ENCODE data around the gene RNF34. TPM values are rescaled to one million over a fixed set of nuclear protein-coding genes. Genes with fewer than 3 reads are reported as not detected.

Gene RNF34
- total RNA-seq, 1 experiment from 2014 or later: 66.4 TPM

- H3K9ac ChIP-seq (ENCODE audit: extremely low read depth, insufficient read length, low read length): no peak overlapping the region
- H4K20me1 ChIP-seq (ENCODE audit: control insufficient read depth, insufficient read depth, insufficient read length): no peaks in the 10 kb centered on the region
- H3K14ac ChIP-seq (ENCODE audit: insufficient read depth, low read length): no peak overlapping the region
- H2BK15ac ChIP-seq (ENCODE audit: low read depth, low read length): no peak overlapping the region
- H3K23ac ChIP-seq (ENCODE audit: insufficient read length, low read depth, low read length): no peak overlapping the region
- H3K18ac ChIP-seq (ENCODE audit: insufficient read length, low read depth, low read length): no peak overlapping the region
- no peak overlapping the region for H2BK120ac ChIP-seq (ENCODE audit: low read depth, low read length, poor library complexity, severe bottlenecking)
- peaks cover 3% of the 10 kb centered on the region; the same call in 1 of the 2 replicates for H3K4me1 ChIP-seq (ENCODE audit: insufficient read depth, low read length)
- no peak overlapping the region for H2BK20ac ChIP-seq (ENCODE audit: low read depth, low read length, poor library complexity, severe bottlenecking)
- Mint-ChIP-seq H3K27me3 (ENCODE audit: low read depth) (no peaks in the 10 kb centered on the region), H3K4me1 (peaks cover 14 to 16% of the 10 kb centered on the region in 2 experiments), H3K4me3 (no peak overlapping the region), H3K36me3 (ENCODE audit: insufficient read depth in 1 of 3, low read depth in 3 of 3) (peaks cover 0 to 3% (median 0%) of the 10 kb centered on the region in 3 experiments; a peak in 2 of 7 replicates), H3K9me3 (no peaks in the 10 kb centered on the region), H3K27ac (no peak overlapping the region; a peak in 1 of 7 replicates)
- no peak overlapping the region for H3K56ac ChIP-seq (ENCODE audit: insufficient read length, low read depth, low read length)
- no CpG with 5 or more reads among the region's 7 CpGs for WGBS (ENCODE audit: extremely low coverage, insufficient read length, low lambda C conversion rate)
- no peaks in the 10 kb centered on the region for H3K27me3 ChIP-seq (ENCODE audit: insufficient read depth, low read length)
- DNase-seq: no peak
- H3K4ac ChIP-seq (ENCODE audit: low read depth, low read length): no peak overlapping the region
- no peak overlapping the region for H3K27ac ChIP-seq (ENCODE audit: insufficient read length, low read depth, low read length)
- no peak overlapping the region for H2BK12ac ChIP-seq (ENCODE audit: insufficient read length, low read depth, low read length)
- no peaks in the 10 kb centered on the region for H3K79me2 ChIP-seq (ENCODE audit: insufficient read depth, low read length)
- no peaks in the 10 kb centered on the region for H3K79me1 ChIP-seq (ENCODE audit: insufficient read depth, low read depth, low read length, poor library complexity, severe bottlenecking)
- TF ChIP-seq CTCF (conservative IDR thresholded peaks at IDR 0.05): no peak
- H3K4me2 ChIP-seq (ENCODE audit: insufficient read depth, insufficient read length, low read length): no peak overlapping the region
- no peaks in the 10 kb centered on the region for H3K9me3 ChIP-seq (ENCODE audit: control insufficient read depth, low read depth, low read length)
- no peak overlapping the region for H4K5ac ChIP-seq (ENCODE audit: insufficient read length, low read depth, low read length)
- no peak overlapping the region for H2BK5ac ChIP-seq (ENCODE audit: insufficient read length, low read length)
- H2AK5ac ChIP-seq (ENCODE audit: insufficient read length, low read length): no peak overlapping the region
- H4K8ac ChIP-seq (replicated peaks; ENCODE audit: insufficient read length, low read depth, low read length): no peak overlapping the region
- H4K91ac ChIP-seq (ENCODE audit: insufficient read length, low read depth, low read length): no peak overlapping the region
- H3T11ph ChIP-seq (ENCODE audit: low read length): no peak overlapping the region
- peaks cover 3% of the 10 kb centered on the region for H3K23me2 ChIP-seq (ENCODE audit: insufficient read length, low read depth, low read length, poor library complexity, severe bottlenecking)
- H2AFZ ChIP-seq (ENCODE audit: low read length): no peak overlapping the region
Observed at GRCh38 chr12:121472150-121472905, 72.4 kb downstream of the RNF34 start.

Small RNAs within 50 kb of the gene (microRNA-seq; reads per million reads assigned to microRNA genes)
- not detected for gene MIR7107 (ENCODE audit: borderline microRNAs expressed)

Other genes with a start within 250 kb of the RNF34 start
- 7.9 and 8.1 TPM in 2 replicates for gene P2RX4, start 190.0 kb upstream of the RNF34 start, total RNA-seq (2021)
- 22.4 and 24.7 TPM in 2 replicates for gene CAMKK2, start 103.4 kb upstream of the RNF34 start, total RNA-seq (2021)
- gene ANAPC5, start 47.7 kb upstream of the RNF34 start, total RNA-seq (2021): 95.3 and 101 TPM in 2 replicates
- 137 and 143 TPM in 2 replicates for gene KDM2B, start 180.9 kb downstream of the RNF34 start, total RNA-seq (2021)
- gene ORAI1, start 226.4 kb downstream of the RNF34 start, total RNA-seq (2021): 24.7 and 26.3 TPM in 2 replicates

Measured in H9 (cell line).